ENCODE results near the gene DOCK9. TPM values are rescaled to one million over a fixed set of nuclear protein-coding genes. Genes with fewer than 3 reads are reported as not detected.

The DOCK9 gene
- total RNA-seq, 6 experiments from 2014 or later: 21.8 to 30.5 (median 25.5) TPM

DNA sequence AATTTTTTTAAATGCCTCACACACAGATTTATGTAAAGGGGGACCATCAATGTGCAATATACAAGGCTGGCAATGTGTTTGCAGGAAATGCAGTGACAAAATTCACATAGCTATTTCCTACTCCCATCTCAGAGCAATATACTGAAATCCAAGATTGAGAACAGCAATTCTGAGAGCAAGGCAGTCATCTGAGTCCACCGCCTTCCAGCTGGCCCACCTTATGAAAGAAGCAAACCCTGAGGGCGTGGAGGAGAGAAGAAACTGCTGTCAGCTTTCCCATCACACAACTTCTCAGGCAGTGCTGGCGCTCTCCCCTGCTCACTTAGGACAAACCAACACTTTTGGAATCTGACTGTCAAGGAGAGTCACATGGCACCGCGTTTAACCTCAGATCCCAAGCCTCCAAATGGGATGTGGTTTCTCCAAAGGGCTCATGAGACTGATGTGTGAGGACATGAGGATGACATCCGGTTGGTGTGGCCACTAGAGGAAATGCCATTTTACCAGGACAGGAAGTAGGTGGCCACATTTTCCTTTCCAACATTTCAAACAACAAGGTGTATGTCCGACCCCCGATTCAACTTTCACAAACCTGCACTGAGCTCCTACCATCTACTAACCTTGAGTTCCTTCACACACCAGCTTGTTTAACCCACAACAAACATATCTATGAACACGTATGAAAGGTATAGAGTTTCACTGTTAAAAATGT, 3.7 kb upstream of the DOCK9 start:
- DNase-seq: no peak
- no peak overlapping the region for H3K4me3 Mint-ChIP-seq
- H3K27me3 Mint-ChIP-seq (ENCODE audit: insufficient read depth): peaks cover 2% of the 10 kb centered on the region; the same call in 1 of the 2 replicates
- no peaks in the 10 kb centered on the region for H3K36me3 Mint-ChIP-seq (ENCODE audit: low read depth)
- TF ChIP-seq, protein P1, sequence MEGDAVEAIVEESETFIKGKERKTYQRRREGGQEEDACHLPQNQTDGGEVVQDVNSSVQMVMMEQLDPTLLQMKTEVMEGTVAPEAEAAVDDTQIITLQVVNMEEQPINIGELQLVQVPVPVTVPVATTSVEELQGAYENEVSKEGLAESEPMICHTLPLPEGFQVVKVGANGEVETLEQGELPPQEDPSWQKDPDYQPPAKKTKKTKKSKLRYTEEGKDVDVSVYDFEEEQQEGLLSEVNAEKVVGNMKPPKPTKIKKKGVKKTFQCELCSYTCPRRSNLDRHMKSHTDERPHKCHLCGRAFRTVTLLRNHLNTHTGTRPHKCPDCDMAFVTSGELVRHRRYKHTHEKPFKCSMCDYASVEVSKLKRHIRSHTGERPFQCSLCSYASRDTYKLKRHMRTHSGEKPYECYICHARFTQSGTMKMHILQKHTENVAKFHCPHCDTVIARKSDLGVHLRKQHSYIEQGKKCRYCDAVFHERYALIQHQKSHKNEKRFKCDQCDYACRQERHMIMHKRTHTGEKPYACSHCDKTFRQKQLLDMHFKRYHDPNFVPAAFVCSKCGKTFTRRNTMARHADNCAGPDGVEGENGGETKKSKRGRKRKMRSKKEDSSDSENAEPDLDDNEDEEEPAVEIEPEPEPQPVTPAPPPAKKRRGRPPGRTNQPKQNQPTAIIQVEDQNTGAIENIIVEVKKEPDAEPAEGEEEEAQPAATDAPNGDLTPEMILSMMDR (IDR thresholded peaks at IDR 0.05): no peak
- no peaks in the 10 kb centered on the region for H3K9me3 Mint-ChIP-seq
- no peak overlapping the region for H3K27ac Mint-ChIP-seq
- peaks cover 42% of the 10 kb centered on the region for H3K4me1 Mint-ChIP-seq (ENCODE audit: low read depth)

DNA sequence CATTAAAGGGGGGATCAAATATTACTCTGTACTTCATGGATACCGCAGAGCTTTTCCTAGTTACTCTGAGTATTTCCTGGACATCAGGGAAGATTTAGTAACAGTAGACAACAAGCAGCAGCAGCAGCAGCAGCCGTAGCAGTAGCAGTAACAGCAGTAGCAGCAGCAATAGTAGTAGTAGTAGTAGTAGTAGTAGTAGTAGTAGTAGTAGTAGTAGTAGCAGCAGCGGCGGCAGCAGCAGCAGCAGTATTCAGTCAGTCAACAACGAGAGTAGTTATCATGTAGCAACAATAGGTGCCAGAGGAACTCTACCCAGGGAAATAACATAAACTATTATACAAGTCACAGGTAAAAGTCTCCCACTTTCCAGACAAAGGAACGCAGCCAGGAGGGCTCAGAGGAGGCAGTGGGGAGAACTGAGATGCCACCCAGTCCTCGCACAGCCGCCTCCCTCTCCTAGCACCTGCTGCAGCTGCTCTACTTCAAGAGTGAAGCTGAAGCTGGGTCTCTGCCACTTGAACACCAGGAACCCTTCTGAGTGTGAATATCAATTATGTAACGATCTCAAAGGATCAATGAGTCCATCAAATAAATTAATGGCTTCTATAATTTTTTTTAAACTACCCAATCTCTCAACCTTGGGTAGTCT, 1.3 kb upstream of the DOCK9 start:
- H3K36me3 Mint-ChIP-seq (ENCODE audit: low read depth): no peaks in the 10 kb centered on the region
- no peaks in the 10 kb centered on the region for H3K9me3 Mint-ChIP-seq
- H3K4me3 Mint-ChIP-seq: no peak overlapping the region
- H3K4me1 Mint-ChIP-seq (ENCODE audit: low read depth): peaks cover 56% of the 10 kb centered on the region
- TF ChIP-seq, protein P1 (IDR thresholded peaks at IDR 0.05): no peak
- peak overlapping the region; percentile 80; the same call in 1 of the 2 replicates for H3K27ac Mint-ChIP-seq
- no peak for DNase-seq
- peaks cover 2% of the 10 kb centered on the region; the same call in 1 of the 2 replicates for H3K27me3 Mint-ChIP-seq (ENCODE audit: insufficient read depth)

DNA sequence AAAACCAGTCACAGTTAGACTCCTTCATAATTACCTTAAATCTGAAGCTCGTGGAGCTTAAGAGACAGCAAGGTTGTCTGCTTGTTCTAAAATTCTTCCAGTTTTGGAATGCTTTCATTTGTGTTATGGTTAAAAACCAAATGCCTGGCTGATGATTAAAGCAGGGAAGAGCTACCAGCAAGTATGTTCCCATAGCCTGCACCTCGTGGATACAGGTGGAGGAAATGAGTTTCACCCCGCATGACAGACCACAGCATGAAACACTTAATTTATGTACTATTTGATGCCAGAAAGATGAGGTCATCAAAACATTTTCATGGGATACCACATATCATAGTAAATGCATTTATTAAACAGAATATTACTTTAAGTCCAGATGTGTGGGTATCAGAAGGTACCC, 416 bp upstream of the DOCK9 start:
- Mint-ChIP-seq H3K36me3 (ENCODE audit: low read depth) (no peaks in the 10 kb centered on the region), H3K4me1 (ENCODE audit: low read depth) (peaks cover 63% of the 10 kb centered on the region), H3K27me3 (ENCODE audit: insufficient read depth) (peaks cover 2% of the 10 kb centered on the region; the same call in 1 of the 2 replicates), H3K4me3 (peak overlapping the region; percentile 91), H3K9me3 (no peaks in the 10 kb centered on the region), H3K27ac (peak overlapping the region; percentile 80)
- TF ChIP-seq, protein P1 (IDR thresholded peaks at IDR 0.05): no peak
- peak; percentile 62 for DNase-seq

DNA sequence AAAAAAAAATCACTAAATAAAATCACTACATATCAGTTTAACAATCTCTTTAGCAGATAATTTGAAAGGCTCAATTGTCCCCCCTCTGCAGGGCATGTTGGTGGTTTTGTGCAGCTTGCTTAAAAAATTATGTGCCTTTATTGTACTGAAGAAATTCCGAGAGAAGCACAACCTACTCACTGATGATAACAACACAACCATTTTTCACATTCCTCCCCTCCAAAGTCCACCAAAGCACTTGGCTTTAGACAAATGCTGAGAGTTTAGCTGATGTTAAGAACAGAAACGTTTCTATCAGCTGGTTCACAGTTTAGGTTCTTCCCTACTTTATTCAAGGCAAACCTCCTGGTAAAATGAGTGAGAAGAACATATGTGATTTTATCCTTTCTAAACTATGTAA, 923 bp downstream of the DOCK9 start:
- H3K9me3 Mint-ChIP-seq: no peaks in the 10 kb centered on the region
- H3K4me1 Mint-ChIP-seq (ENCODE audit: low read depth): peaks cover 66% of the 10 kb centered on the region
- peak overlapping the region; percentile 91 for H3K4me3 Mint-ChIP-seq
- H3K27ac Mint-ChIP-seq: 0 out of 2 replicates have a peak overlapping the region, but pooled peaks have one; percentile 80
- no peaks in the 10 kb centered on the region for H3K36me3 Mint-ChIP-seq (ENCODE audit: low read depth)
- no peak for DNase-seq
- TF ChIP-seq, protein P1 (IDR thresholded peaks at IDR 0.05): no peak
- peaks cover 2% of the 10 kb centered on the region; the same call in 1 of the 2 replicates for H3K27me3 Mint-ChIP-seq (ENCODE audit: insufficient read depth)

DNA sequence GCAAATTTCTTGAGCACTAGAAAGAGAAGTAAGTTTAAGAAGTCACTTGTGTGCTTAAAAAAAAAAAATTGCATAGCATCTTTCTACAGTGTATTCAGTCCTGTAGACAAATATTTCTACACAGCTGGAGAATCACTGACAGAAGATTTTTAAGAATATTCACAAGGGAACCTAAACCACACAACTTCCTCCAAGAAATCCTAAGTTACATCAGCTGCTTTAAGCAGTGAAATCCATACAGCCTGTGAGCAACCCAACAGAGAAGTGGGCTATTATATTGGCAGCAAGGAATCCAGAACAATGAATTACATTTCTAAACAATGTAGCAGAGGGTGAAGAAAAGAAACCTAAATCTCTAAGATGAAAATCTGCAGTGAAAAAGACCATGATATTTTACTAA, 1.5 kb downstream of the DOCK9 start:
- Mint-ChIP-seq H3K9me3 (no peaks in the 10 kb centered on the region), H3K36me3 (ENCODE audit: low read depth) (no peaks in the 10 kb centered on the region), H3K4me1 (ENCODE audit: low read depth) (peaks cover 66% of the 10 kb centered on the region), H3K27me3 (ENCODE audit: insufficient read depth) (no peaks in the 10 kb centered on the region; the same call in 1 of the 2 replicates), H3K4me3 (peak overlapping the region; percentile 91; the same call in 1 of the 2 replicates), H3K27ac (peak overlapping the region; percentile 18; the same call in 1 of the 2 replicates)
- TF ChIP-seq, protein P1 (IDR thresholded peaks at IDR 0.05): no peak
- no peak for DNase-seq

All from HFFc6 (cell line).